Measurements from ENCODE around the gene DAB1.

The DAB1 gene

DNA sequence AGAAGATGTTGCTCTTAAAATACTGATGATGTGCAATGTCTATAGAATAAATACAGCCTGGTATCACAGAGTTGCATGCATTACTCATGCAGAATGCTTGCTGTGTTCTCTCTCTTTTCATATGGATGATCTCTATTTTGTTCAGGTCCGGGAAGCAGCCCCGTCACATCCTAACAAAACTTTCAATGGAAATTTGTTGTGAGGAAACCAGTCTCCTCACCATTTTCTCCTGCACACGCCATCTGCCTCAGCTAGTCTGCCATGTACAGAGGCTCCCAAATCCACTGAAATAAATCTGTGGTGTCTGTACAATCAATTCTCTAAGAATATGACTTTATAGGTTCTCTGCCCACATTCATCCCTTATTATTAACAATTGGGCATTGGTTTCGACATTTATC is 42.4 kb downstream of the DAB1 start:
- ChIA-PET POLR2A (no interaction called here), CTCF (no interaction called here)
- Histone ChIP-seq H3K27ac (ENCODE audit: insufficient read depth in 1 of 2, low read depth in 1 of 2, low read length in 2 of 2, poor library complexity in 1 of 2, severe bottlenecking in 2 of 2) (no peak overlapping the region), H3K27me3 (replicated peaks in 2 of 5; ENCODE audit: control insufficient read depth in 4 of 5, insufficient read depth in 5 of 5, low read length in 4 of 5) (peaks cover 0 to 3% (median 0%) of the 10 kb centered on the region in 5 experiments), H3K36me3 (ENCODE audit: control insufficient read depth in 4 of 4, insufficient read depth in 4 of 4, low read length in 3 of 4) (no peaks in the 10 kb centered on the region), H3K4me1 (ENCODE audit: control extremely low read depth in 1 of 4, control insufficient read depth in 4 of 4, insufficient read depth in 4 of 4, low read length in 3 of 4) (no peaks in the 10 kb centered on the region), H3K9me3 (ENCODE audit: control extremely low read depth in 1 of 5, control insufficient read depth in 4 of 5, insufficient read depth in 2 of 5, low read depth in 1 of 5, low read length in 4 of 5) (peaks cover 0 to 1% (median 0%) of the 10 kb centered on the region in 5 experiments), H3K4me3 (ENCODE audit: control insufficient read depth in 1 of 7, extremely low read depth in 1 of 7, insufficient read depth in 4 of 7, low read depth in 2 of 7, low read length in 6 of 7) (no peak overlapping the region)
- 94% methylated on average over 2 of the region's 4 CpGs for WGBS (ENCODE audit: insufficient coverage)
- no peak for DNase-seq

DNA sequence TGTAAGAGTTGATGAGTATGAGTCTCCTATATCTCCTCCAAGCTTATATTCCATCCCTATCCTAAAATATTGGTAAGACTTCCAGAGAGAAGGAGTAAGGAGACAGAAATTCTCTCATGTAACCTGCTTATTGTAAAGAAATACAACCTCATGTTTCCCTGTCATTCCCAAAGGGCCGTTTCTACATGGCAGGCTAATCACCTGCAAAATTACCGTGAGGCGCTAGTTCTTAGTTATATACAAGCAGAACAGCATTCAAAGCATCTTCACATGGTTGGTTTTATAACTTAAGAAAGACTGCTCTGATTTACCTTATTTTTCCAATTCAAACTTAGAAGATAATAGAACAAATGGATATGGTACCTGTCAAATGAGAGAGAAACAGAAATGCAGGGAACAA is 42.9 kb downstream of the DAB1 start:
- Histone ChIP-seq H3K9me3 (ENCODE audit: control extremely low read depth in 1 of 5, control insufficient read depth in 4 of 5, insufficient read depth in 2 of 5, low read depth in 1 of 5, low read length in 4 of 5) (peaks cover 0 to 1% (median 0%) of the 10 kb centered on the region in 5 experiments), H3K27me3 (replicated peaks in 2 of 5; ENCODE audit: control insufficient read depth in 4 of 5, insufficient read depth in 5 of 5, low read length in 4 of 5) (peaks cover 0 to 3% (median 0%) of the 10 kb centered on the region in 5 experiments), H3K4me1 (ENCODE audit: control extremely low read depth in 1 of 4, control insufficient read depth in 4 of 4, insufficient read depth in 4 of 4, low read length in 3 of 4) (no peaks in the 10 kb centered on the region), H3K27ac (ENCODE audit: insufficient read depth in 1 of 2, low read depth in 1 of 2, low read length in 2 of 2, poor library complexity in 1 of 2, severe bottlenecking in 2 of 2) (no peak overlapping the region), H3K36me3 (ENCODE audit: control insufficient read depth in 4 of 4, insufficient read depth in 4 of 4, low read length in 3 of 4) (no peaks in the 10 kb centered on the region), H3K4me3 (ENCODE audit: control insufficient read depth in 1 of 7, extremely low read depth in 1 of 7, insufficient read depth in 4 of 7, low read depth in 2 of 7, low read length in 6 of 7) (no peak overlapping the region)
- ChIA-PET CTCF (no interaction called here), POLR2A (no interaction called here)
- WGBS (ENCODE audit: insufficient coverage) = 86% methylated on average over 1 of the region's 3 CpGs
- DNase-seq = no peak

DNA sequence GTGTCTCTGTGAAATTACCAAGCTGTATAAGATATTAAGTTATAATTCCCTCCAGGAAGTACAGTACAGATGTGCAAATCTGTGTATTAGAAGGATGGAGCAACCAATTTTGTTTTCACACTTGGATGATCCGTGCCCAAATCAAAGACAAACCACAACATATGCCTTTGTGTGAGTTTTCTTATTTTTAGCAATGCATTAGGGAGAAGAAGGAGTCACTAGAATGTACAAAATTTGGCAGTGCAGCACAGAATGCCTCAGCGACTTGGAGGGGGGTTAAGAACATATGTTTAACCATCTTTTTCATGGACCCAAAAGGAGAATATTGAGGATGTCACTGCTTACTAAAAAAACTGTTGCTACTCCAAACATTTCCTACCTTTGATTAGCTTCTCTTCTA is 45.3 kb downstream of the DAB1 start:
- H3K36me3 ChIP-seq (ENCODE audit: control insufficient read depth in 4 of 4, insufficient read depth in 4 of 4, low read length in 3 of 4) = no peaks in the 10 kb centered on the region
- ChIA-PET POLR2A (no interaction called here), CTCF (no interaction called here)
- H3K4me1 ChIP-seq (ENCODE audit: control extremely low read depth in 1 of 4, control insufficient read depth in 4 of 4, insufficient read depth in 4 of 4, low read length in 3 of 4) = no peaks in the 10 kb centered on the region
- no CpG with 5 or more reads among the region's 2 CpGs for WGBS (ENCODE audit: insufficient coverage)
- no peaks in the 10 kb centered on the region for H3K27me3 ChIP-seq (replicated peaks in 2 of 5; ENCODE audit: control insufficient read depth in 4 of 5, insufficient read depth in 5 of 5, low read length in 4 of 5)
- H3K27ac ChIP-seq (ENCODE audit: insufficient read depth in 1 of 2, low read depth in 1 of 2, low read length in 2 of 2, poor library complexity in 1 of 2, severe bottlenecking in 2 of 2) = no peak overlapping the region
- H3K9me3 ChIP-seq (ENCODE audit: control extremely low read depth in 1 of 5, control insufficient read depth in 4 of 5, insufficient read depth in 2 of 5, low read depth in 1 of 5, low read length in 4 of 5) = no peaks in the 10 kb centered on the region
- no peak for DNase-seq
- H3K4me3 ChIP-seq (ENCODE audit: control insufficient read depth in 1 of 7, extremely low read depth in 1 of 7, insufficient read depth in 4 of 7, low read depth in 2 of 7, low read length in 6 of 7) = no peak overlapping the region

DNA sequence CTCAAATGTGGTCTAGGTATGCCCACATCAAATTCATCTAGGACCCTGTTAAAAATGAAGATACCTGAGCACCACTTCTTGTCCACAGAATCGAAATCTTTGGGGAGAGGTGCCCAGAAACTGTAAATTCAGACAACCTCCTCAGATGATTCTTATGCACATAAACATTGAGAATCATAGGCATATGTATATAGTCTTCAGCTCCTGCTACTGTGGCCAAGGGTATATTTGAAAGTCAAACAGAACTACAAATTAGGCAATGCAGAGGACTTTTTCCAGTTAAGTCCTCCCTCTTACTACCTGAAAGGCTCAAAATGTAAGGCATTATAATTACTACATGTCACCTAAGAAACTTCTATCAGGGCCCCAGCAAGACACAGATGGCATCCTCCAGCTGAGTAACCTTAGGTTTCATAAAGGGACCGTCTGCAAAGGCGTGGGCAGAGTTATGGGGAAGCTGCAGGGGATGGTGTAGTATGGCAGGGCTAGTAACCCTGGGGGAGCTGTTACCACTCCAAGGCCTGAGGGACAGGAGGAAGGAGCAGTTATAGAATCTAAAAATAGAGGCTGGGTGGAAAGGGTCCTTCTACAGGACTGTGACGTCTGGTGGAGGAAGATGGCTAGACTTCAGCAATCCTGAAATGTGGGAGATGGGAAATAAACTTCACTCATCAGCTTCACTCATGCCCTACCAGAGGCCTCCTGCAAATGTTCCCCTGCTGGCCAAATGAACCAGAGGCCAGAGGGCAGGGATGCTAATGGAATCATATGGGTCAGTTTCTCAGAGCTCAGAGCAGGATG is 46.3 kb downstream of the DAB1 start:
- no peak for DNase-seq
- no peaks in the 10 kb centered on the region for H3K36me3 ChIP-seq (ENCODE audit: control insufficient read depth in 4 of 4, insufficient read depth in 4 of 4, low read length in 3 of 4)
- no peaks in the 10 kb centered on the region for H3K9me3 ChIP-seq (ENCODE audit: control extremely low read depth in 1 of 5, control insufficient read depth in 4 of 5, insufficient read depth in 2 of 5, low read depth in 1 of 5, low read length in 4 of 5)
- H3K27me3 ChIP-seq (replicated peaks in 2 of 5; ENCODE audit: control insufficient read depth in 4 of 5, insufficient read depth in 5 of 5, low read length in 4 of 5) = no peaks in the 10 kb centered on the region
- 71% methylated on average over 3 of the region's 4 CpGs for WGBS (ENCODE audit: insufficient coverage)
- H3K27ac ChIP-seq (ENCODE audit: insufficient read depth in 1 of 2, low read depth in 1 of 2, low read length in 2 of 2, poor library complexity in 1 of 2, severe bottlenecking in 2 of 2) = no peak overlapping the region
- no peaks in the 10 kb centered on the region for H3K4me1 ChIP-seq (ENCODE audit: control extremely low read depth in 1 of 4, control insufficient read depth in 4 of 4, insufficient read depth in 4 of 4, low read length in 3 of 4)
- H3K4me3 ChIP-seq (ENCODE audit: control insufficient read depth in 1 of 7, extremely low read depth in 1 of 7, insufficient read depth in 4 of 7, low read depth in 2 of 7, low read length in 6 of 7) = no peak overlapping the region
- ChIA-PET POLR2A (no interaction called here), CTCF (no interaction called here)

- 93% methylated on average over 1 of the region's 1 CpG for WGBS (ENCODE audit: insufficient coverage)
- Histone ChIP-seq H3K27ac (ENCODE audit: insufficient read depth in 1 of 2, low read depth in 1 of 2, low read length in 2 of 2, poor library complexity in 1 of 2, severe bottlenecking in 2 of 2) (no peak overlapping the region), H3K27me3 (replicated peaks in 2 of 5; ENCODE audit: control insufficient read depth in 4 of 5, insufficient read depth in 5 of 5, low read length in 4 of 5) (no peaks in the 10 kb centered on the region), H3K9me3 (ENCODE audit: control extremely low read depth in 1 of 5, control insufficient read depth in 4 of 5, insufficient read depth in 2 of 5, low read depth in 1 of 5, low read length in 4 of 5) (no peaks in the 10 kb centered on the region), H3K36me3 (ENCODE audit: control insufficient read depth in 4 of 4, insufficient read depth in 4 of 4, low read length in 3 of 4) (no peaks in the 10 kb centered on the region), H3K4me3 (ENCODE audit: control insufficient read depth in 1 of 7, extremely low read depth in 1 of 7, insufficient read depth in 4 of 7, low read depth in 2 of 7, low read length in 6 of 7) (no peak overlapping the region), H3K4me1 (ENCODE audit: control extremely low read depth in 1 of 4, control insufficient read depth in 4 of 4, insufficient read depth in 4 of 4, low read length in 3 of 4) (no peaks in the 10 kb centered on the region)
- CTCF ChIA-PET = no interaction called here
- DNase-seq = no peak
- POLR2A ChIA-PET = no interaction called here
Observed at GRCh38 chr1:57376041-57376440, 47.8 kb downstream of the DAB1 start.

- no peaks in the 10 kb centered on the region for H3K36me3 ChIP-seq (ENCODE audit: control insufficient read depth in 4 of 4, insufficient read depth in 4 of 4, low read length in 3 of 4)
- no peak overlapping the region for H3K27ac ChIP-seq (ENCODE audit: insufficient read depth in 1 of 2, low read depth in 1 of 2, low read length in 2 of 2, poor library complexity in 1 of 2, severe bottlenecking in 2 of 2)
- H3K4me3 ChIP-seq (ENCODE audit: control insufficient read depth in 1 of 7, extremely low read depth in 1 of 7, insufficient read depth in 4 of 7, low read depth in 2 of 7, low read length in 6 of 7) = no peak overlapping the region
- no peak for DNase-seq
- 95% methylated on average over 4 of the region's 4 CpGs for WGBS (ENCODE audit: insufficient coverage)
- no peaks in the 10 kb centered on the region for H3K4me1 ChIP-seq (ENCODE audit: control extremely low read depth in 1 of 4, control insufficient read depth in 4 of 4, insufficient read depth in 4 of 4, low read length in 3 of 4)
- POLR2A ChIA-PET = no interaction called here
- H3K27me3 ChIP-seq (replicated peaks in 2 of 5; ENCODE audit: control insufficient read depth in 4 of 5, insufficient read depth in 5 of 5, low read length in 4 of 5) = no peaks in the 10 kb centered on the region
- CTCF ChIA-PET = no interaction called here
- peaks cover 3 to 17% (median 6%) of the 10 kb centered on the region in 5 experiments for H3K9me3 ChIP-seq (ENCODE audit: control extremely low read depth in 1 of 5, control insufficient read depth in 4 of 5, insufficient read depth in 2 of 5, low read depth in 1 of 5, low read length in 4 of 5)
Observed at GRCh38 chr1:57369889-57370288, 54.0 kb downstream of the DAB1 start.

DNA sequence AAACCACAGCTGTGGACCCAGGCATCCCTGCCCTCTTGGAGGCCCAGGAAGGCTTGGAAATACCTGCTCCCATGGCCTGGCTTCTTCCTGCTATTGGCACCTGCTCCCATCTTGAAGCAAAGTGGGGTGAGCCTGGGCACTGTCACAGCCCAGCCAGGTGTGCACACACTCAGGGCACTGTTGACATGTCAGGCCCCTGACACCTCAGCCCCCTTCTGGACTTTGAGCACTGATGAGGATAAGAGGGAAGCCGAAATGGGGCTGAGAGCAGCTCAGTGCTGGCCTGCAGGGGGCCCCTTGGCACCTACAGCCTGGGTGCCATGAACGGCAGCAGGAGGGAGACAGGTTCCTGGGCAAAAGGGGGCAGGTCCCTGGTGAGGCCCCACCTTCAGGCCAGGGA is 55.9 kb downstream of the DAB1 start:
- DNase-seq = no peak
- WGBS (ENCODE audit: insufficient coverage) = 75% methylated on average over 2 of the region's 2 CpGs
- ChIA-PET POLR2A (no interaction called here), CTCF (no interaction called here)
- no peaks in the 10 kb centered on the region for H3K36me3 ChIP-seq (ENCODE audit: control insufficient read depth in 4 of 4, insufficient read depth in 4 of 4, low read length in 3 of 4)
- H3K9me3 ChIP-seq (ENCODE audit: control extremely low read depth in 1 of 5, control insufficient read depth in 4 of 5, insufficient read depth in 2 of 5, low read depth in 1 of 5, low read length in 4 of 5) = peaks cover 3 to 17% (median 6%) of the 10 kb centered on the region in 5 experiments
- no peak overlapping the region for H3K4me3 ChIP-seq (ENCODE audit: control insufficient read depth in 1 of 7, extremely low read depth in 1 of 7, insufficient read depth in 4 of 7, low read depth in 2 of 7, low read length in 6 of 7)
- H3K27ac ChIP-seq (ENCODE audit: insufficient read depth in 1 of 2, low read depth in 1 of 2, low read length in 2 of 2, poor library complexity in 1 of 2, severe bottlenecking in 2 of 2) = no peak overlapping the region
- no peaks in the 10 kb centered on the region for H3K27me3 ChIP-seq (replicated peaks in 2 of 5; ENCODE audit: control insufficient read depth in 4 of 5, insufficient read depth in 5 of 5, low read length in 4 of 5)
- H3K4me1 ChIP-seq (ENCODE audit: control extremely low read depth in 1 of 4, control insufficient read depth in 4 of 4, insufficient read depth in 4 of 4, low read length in 3 of 4) = no peaks in the 10 kb centered on the region
